Stimulated activated CD4-positive, alpha-beta T cell treated with anti-CD3 and anti-CD28 coated beads, Interleukin-12 subunit alpha, Interleukin-12 subunit beta, amount 100 ng/mL, for 24 hours (primary cell): ENCODE measurements around the gene P3H2.

Source experiments
- DNase-seq, 2 experiments: peaks; one replicate each; pipeline ENCODE4 v3.0.0-alpha.2; 2020; ENCODE audit warnings: low read depth in 2 of 2

The P3H2 gene

DNA sequence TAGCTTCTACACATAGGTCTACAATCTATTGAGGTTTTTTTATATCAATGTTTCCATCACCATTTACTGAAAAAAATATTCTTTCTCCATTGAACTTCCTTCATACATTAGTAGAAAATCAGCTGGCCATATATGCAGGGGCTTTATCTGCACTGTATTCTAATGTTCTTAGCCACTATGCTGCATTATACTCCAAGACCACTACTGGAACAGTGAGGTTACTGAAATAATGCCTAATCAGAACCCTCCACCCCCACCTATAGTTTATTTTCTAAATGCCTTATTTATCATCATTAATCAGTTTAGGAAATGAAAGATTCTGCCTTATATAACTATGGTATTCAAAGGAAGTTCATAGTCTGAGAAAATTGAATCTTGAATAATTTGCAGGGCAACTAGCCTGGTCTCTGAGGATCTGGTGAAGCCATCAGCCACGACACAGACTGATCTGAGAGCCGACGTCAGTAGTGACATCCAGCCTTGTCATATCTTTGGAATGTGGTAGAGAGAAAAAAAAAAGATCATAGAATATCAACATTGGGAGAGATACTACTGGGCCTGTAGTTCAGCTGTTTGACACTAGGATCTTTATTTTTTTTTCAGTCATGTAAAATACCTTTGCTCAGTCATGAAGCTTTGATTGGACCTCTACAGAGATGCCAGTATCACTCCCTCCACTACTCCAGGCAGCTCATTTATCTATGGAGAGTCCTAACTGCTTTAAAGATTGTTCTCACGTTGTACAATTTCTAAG, 66.6 kb downstream of the P3H2 start:
- DNase-seq, result no peak

DNA sequence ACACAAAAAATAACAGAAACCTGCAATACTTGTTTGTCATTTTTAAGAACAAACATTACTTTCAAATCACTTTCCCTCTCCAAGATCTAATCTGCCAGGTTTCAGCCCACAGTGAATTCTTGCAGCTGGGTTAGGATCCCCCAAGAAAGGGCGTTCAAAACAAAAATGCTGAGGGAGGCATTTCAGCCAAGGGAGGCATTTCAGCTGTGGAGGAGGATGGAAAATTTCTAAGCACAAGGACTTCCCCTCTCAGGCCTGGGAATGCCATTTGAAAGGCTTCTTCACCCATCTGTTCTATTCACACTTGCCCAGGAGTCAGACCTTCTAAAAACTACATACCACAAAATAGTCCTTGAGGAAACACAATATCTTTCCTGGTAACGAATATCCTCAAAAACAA, 69.1 kb downstream of the P3H2 start:
- no peak for DNase-seq

DNA sequence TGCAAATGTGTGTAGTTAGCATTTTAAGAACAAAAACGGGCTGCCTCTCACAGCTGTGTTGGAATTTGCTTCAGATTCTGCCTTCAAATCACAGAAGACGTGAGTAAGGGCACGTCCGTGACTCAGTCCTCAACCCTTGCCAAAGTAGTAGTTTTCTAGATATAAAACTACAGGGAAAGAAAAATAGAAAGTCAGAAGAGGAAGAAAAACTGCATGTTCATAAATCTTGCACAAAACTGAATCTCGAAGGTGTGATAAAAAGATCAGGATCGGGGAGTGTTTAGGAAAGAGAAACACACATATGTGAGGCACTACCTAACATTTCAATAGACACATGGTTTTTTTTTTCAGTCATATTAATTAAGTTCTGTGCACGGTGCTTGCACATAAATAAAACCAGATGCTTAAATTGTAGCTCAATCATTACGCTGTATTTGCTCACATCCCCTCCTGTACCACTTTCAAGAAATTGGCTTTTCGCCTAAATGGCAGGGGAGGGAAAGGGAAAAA, 71.7 kb downstream of the P3H2 start:
- DNase-seq, result no peak

DNA sequence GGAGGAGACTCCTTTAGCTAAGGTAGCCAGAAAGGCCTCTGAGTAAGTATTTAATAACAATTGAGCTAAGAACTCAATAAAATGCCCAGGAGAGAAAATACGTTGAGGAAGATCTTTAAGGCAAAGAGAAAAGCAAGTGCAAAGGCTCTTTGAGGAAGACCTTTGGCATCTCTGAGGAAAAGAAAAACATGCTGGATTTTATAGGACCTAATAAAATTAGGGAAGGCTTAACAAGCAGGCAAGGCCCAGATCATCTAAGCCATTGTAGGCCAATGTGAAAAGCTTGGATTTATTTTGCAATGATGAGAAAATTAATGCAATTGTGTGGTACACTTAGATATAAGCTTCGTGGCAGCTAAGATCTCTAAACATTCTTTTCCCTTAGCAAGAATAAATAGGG, 75.7 kb downstream of the P3H2 start:
- DNase-seq, result no peak

DNA sequence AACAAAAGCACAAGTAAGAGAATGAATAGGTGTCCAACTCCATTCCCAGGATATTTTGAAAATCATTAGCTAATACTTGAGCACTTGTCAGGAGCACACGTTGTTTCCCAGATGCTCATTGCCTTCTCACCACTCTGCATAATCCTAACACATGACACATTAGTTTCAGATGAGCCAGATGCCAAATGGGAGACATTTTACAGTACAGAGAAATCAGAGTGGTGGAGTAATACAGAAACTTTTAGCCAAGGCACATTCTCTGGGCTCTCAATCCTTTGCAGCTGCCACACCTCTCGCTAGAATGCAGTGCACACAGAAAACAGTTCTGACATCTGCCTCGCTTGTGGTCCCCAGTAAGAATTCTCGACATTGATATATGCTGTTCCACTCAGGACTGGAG, 76.6 kb downstream of the P3H2 start:
- no peak for DNase-seq

DNA sequence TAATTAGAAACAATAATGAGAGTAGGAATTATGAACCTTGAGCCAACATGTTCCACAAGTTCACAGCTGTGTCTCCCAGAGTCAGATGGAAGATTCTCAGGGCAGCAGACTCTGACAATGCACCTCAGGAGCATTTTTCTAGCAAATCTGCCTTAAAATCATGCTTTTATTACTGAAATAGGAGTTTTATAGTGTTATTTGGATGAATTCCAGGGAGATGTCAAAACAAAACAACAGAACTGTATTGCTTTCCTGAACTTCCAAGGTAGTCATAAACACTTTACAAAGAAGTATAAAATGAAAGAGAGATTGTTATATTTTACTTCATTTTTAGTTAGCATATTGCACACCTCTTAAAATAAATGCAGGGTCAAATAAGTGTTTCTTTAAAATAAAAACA, 77.0 kb downstream of the P3H2 start:
- DNase-seq, result no peak

DNA sequence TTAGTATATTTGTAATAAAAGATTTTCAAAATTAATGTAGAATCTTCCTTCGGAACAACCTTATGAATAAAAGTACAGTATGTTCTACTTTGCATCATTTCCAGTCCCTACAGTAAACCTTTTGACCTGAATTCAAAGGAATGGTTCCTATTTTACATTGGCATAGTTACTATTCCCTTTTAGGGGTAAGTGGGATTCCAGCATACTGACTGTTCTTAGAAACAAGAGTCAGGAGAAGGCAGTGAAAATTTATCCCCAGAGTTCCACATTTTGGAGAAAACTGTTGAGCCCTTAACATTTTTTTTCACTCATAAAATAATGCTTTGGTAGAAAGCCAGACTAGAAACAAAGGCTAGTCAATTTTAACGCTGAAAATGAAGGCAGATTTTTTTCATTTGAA, 78.1 kb downstream of the P3H2 start:
- DNase-seq, result no peak

DNA sequence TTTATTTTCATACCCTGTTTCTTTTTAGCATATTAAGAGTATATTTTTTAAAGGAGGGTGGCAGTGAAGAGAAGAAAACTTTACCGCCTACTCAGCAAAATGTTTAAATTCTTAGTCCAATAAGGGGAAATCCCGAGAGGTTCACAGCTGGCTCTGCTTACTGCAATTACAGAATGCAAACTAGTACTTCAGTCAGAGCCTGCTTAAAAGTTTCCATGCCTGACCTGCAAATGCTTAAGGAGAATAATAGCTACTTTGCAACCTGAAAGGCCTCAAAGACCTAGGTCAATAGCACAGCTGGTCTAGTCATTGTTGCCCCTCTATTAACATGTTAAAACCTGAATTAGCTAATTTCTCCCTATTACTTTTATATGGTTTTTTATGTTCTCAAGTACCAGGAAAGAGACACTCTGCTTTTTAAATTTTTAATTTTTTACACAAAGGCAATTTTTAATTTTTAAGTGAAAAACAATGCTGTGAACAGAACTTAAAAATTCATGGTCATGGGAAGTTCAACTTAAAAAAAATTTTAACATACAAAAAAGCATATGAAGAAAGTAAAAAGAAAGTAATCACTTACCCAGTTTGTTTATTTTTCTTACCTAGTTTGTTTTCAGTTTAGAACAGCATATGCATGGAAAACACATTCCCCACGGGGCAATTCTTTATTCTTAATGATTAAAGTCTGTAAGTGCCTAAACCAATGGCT, 79.2 kb downstream of the P3H2 start:
- no peak for DNase-seq

DNA sequence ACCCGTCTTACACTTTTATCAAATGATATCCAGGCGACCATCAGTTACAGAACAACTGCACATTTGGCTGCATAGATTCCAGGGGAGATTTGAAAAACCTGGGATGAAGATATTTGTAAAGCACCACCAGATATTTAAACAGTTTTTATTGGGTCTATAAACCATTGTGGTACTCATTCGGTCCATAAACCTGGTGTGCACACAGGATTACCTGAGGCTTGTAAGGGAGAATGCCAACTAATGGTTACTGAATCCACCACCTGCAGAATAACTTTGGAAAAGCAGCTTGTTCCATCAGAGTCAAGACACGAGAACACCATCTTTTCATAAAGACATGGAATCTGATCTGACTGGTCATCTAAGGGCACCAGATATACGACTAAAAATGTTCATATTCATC, 80.6 kb downstream of the P3H2 start:
- no peak for DNase-seq

DNA sequence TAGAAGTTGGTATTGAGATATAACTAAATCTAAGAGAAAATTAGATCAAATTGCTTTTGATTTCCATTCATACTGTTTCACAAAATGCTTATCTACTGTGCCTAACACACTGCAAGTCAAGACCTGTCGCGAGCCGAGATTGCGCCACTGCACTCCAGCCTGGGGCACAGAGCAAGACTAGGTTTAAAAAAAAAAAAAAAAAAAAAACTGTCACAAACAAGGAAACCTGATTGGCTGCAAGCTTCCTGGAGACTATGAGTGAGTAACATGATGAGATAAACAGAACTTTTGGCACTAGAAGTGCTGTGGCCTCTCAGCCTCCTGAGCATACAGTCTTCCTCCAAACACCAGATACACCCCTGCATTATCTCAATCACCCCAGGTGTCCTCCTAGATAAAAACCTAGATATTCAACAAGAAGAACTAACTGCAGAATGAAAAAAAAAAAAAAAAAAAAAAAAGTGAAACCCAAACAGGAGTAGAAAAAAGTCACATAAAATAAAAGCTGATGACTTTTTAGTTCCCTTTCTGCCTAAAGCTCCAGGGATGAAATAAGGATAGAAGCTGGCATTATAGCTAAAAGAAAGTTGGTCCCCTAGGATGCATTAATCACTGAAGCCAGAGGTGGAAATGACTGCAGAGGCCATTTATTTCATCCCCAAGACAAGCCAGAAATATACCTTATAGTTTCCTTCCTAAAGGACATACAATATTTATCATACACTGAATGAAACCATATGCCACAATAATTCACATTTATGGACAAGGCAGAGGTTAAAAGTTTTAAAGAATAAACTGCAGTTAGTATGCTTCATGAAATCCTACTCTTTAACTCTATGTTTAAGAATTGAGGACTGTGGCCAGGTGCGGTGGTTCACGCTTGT, 82.4 kb downstream of the P3H2 start:
- no peak for DNase-seq

DNA sequence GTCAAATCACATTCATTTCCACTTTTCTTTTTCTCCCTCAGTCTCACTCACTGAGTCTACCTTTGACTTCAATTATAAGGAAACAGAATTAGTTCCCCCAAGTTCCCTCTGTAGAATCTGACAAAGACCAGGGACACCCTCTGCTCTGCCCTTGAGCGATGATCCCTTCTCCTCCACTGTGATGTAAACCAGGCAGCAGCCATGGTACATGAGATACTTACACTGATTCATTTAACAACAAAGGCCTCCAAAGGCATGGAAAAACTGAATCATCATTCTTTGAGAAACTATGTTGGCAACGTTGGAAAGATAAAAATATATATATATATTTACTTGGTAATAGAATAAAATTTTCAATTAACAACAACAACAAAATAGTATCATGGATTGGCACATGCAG, 84.1 kb downstream of the P3H2 start:
- DNase-seq, result no peak

DNA sequence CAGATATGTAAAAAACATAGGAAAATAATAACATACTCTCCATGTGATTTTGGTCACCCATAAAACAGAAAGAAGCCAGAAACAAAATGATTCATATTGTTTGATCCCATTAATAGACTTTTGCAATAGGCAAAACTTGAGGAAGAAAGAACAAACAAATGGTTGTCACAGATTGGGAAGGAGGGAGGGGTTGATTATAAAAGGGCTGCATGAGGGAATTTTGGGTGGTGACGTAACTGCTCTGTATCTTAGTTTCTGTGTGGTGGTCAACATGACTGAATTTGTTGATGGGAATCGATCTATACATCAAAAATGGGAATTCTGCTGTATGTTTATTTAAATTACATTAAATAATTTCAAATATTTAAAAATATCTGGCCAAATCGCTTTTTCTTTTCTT, 86.3 kb downstream of the P3H2 start:
- no peak for DNase-seq

DNA sequence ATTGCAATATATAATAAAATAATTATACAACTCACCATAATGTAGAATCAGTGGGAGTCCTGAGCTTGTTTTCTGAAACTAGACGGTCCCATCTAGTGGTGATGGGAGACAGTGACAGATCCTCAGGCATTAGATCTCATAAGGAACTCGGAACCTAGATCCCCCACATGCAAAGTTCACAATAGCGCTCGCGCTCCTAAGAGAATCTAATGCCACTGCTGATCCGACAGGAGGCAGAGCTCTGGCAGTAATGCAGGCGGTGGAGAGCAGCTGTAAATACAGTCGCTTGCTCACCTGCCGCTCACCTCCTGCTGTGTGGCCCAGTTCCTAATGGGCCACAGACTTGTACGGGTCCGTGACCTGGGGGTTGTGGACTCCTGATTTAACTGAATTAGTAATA, 87.8 kb downstream of the P3H2 start:
- no peak for DNase-seq

DNA sequence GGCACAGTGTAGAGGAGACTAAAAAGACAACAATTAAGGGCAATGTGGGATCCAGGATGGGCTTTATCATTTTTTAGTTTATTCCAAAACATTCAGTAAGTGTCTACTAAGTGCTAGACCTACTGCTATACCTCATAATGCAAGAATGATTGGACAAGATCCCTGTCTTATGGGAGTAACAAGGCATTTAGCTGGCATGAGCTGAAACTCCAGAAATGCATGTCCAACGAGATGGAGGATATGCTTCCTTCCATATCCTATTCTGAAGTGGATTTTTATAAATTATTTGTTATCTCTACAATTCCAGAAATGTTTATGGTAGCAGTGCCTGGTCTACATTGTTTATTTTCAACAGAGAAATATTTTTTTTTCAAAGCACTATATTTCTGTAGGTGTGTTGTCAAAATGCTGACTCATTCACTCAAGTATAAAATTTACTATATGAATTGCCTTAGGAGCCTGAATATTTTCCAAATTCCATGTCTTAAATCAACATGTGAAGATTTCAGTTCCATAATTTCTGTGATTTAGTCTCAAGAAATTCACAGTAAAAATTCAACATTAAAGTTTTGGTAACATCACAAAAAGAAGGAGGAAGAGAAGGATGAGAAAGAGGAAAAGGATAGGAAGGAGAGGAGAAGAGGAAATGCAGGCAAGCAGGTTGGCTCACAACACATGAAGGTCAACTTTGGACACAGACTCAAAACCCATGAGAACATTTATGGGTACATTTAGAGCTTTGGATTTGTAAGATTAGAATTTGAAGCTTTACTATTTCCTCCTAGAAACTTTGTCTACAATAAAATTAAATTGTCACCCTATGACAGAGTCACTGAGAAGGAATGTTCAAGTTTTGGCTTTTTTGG, 88.6 kb downstream of the P3H2 start:
- no peak for DNase-seq

DNA sequence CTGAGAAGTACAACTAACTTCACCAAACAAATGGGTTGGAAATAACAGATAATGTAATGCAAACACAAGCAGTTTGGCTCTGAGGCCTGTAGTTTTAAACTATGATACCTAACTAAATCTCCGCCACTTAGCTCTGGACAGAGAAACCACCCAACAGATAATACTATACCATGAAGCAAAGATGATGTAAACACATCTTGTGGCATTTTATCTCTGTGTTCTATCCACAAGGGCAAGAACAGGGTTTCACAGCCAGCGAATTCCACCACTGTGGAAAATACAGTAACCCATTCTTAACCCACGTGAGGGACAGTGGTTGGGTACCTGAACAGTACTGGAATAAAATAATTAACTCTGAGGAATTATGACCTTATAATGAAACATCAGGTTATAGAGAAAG, 93.6 kb downstream of the P3H2 start:
- no peak for DNase-seq

DNA sequence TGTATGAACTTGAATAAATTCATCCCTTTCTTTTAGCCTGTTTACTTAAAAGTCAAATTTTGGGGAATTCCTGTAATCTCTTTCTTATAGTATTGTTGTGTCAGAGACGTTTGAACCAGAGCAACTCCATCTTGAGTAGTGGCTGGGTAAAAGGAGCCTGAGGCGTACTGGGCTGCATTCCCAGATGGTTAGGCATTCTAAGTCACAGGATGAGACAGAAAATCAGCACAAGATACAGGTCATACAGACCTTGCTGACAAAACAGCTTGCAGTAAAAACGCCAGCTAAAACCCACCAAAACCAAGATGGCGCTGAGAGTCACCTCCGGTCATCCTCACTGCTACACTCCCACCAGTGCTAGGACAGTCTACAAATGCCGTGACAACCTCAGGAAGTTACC, 94.5 kb downstream of the P3H2 start:
- DNase-seq, result no peak

DNA sequence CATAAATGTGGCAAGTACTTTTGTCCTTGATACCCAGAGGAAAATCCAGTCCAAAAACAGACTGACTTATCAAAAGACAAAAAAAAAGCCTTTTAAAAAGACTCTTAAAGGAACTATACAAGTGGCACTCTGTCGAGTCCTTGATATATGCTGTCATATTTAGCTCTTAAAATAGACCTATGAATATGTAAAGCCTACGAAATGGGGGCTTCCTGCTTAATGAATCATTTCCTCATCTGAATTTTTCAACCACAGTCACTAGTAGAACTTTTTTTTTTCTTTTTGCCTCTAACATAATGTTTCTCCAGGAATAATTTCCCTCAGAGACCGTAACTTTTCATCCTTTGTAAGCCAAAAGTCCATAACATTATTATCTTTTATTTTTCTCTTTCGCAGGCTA, 95.8 kb downstream of the P3H2 start:
- no peak for DNase-seq

DNA sequence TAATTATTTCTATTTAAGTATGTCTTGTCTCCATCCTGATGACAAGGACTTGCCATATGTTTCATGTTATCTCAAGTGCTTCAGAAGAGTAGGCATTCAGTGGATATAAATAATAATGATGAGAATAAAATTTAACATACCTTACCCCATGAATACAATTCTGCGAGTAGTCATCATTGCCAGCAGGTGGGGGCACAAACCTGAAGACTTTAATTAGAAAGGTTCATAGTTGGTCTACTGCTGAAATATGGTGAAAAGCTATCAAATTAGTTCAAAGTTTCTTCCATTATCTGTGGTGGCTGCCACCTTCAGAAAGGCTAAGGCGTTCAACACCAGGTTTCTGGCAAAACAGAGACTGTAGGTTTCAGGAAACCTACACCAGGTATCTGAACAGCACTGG, 100.9 kb downstream of the P3H2 start:
- no peak for DNase-seq

DNA sequence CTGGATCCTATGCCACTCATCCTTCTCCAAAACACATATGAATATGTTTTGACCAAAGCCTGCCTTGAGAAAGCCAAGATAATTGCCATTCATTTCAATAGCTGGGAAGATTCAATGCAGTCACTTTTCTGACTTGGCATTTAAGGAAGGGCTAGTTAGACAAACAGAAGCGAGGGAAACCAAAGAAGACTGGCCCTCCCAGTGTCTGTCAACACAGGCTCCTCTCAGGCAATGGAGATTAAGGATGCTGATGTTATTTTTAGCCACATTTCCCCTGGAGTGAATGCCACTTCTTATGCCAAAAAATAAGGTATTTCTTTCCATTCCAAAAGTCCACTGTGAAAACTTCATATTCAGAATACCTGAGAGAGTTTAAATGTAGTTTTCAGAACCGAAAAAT, 101.7 kb downstream of the P3H2 start:
- DNase-seq, result no peak

DNA sequence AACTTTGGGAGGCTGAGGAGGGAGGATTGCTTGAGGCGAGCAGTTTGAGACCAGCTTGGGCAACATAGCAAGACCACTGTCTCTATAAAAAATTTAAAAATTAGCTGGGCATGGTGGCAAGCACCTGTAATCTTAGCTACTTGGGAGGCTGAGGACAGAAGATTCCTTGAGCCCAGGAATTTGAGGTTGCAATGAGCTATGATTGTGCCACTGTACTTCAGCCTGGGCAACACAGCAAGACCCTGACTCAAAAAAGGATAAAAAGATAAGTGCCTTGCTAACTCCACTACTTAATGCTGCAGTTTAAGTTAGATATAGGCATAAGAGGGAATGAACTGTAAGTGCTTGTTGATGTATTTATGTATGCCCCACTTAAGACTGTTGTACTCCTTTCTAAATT, 102.2 kb downstream of the P3H2 start:
- DNase-seq, result no peak

DNA sequence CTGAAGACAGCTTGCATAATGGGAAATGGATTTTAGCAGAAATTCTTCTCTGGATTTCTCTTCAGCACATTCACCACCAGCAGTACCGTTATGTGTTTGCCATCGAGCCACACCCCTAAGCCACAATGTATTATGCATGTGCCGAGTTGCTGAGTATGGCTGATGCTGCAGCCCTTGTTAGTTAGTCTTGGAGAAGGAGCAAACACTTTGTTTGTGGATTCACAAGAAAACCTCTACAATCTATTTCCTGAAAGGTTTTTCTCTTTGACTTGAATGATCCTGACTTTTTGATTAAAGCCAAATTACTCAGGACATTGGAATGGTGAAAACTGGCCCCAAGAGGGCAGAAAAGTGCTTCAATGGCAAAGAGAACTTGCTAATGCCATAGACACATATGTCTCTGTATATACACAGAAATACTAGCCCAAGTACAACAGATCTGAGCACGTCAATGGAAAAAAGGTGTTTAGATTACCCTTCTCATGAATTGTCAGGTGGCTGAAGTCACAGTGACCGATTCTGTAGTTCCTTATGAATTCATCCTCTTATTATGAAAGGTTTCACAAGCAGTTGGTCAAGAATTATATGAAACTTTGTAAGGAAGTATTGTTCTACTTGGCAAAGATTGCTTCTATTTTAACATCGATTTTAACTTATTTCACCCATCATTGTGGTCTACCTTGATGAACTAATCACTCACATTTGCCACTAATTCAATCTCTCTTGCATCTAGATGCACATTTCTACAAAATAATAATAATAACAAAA, 103.0 kb downstream of the P3H2 start:
- DNase-seq, result no peak
